ENCODE data around the gene SLC22A2.

DNA sequence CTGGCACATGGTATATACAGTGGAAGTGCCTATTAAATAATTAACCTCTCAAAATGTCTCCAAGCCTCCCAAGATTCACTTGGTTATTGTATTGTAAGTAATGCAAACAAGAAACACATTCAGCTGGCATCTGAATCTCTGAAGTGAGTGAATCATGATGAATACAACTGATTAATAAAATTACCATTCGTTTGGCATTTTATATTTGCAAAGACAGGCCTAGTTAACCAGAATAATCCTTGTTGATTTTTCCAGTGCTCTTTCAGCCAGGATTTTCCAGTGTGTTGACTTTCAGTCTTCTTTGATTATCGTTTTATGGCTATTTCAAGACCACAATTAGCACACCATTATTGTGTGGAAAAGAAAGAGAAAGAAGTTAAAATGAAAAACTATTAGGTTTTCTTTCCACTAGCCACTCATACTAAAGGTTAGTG lies 20.3 kb downstream of the SLC22A2 start:
- no peak for TF ChIP-seq JUN (CRISPR knock-in tag; IDR thresholded peaks at IDR 0.05)
- TF ChIP-seq ZNF121 (CRISPR knock-in tag; IDR thresholded peaks at IDR 0.05), result no peak
- TF ChIP-seq, protein P1, sequence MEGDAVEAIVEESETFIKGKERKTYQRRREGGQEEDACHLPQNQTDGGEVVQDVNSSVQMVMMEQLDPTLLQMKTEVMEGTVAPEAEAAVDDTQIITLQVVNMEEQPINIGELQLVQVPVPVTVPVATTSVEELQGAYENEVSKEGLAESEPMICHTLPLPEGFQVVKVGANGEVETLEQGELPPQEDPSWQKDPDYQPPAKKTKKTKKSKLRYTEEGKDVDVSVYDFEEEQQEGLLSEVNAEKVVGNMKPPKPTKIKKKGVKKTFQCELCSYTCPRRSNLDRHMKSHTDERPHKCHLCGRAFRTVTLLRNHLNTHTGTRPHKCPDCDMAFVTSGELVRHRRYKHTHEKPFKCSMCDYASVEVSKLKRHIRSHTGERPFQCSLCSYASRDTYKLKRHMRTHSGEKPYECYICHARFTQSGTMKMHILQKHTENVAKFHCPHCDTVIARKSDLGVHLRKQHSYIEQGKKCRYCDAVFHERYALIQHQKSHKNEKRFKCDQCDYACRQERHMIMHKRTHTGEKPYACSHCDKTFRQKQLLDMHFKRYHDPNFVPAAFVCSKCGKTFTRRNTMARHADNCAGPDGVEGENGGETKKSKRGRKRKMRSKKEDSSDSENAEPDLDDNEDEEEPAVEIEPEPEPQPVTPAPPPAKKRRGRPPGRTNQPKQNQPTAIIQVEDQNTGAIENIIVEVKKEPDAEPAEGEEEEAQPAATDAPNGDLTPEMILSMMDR (IDR thresholded peaks at IDR 0.05), result no peak
- TF ChIP-seq SMAD4 (CRISPR knock-in tag; IDR thresholded peaks at IDR 0.05), result no peak
- TF ChIP-seq TCF7 (CRISPR knock-in tag; IDR thresholded peaks at IDR 0.05; ENCODE audit: low read depth), result no peak
- TF ChIP-seq CBFB (CRISPR knock-in tag; IDR thresholded peaks at IDR 0.05; ENCODE audit: low read depth), result no peak
